Adrenal gland (tissue), 12 donors: ENCODE data around the gene GSX2. TPM values are rescaled to one million over a fixed set of nuclear protein-coding genes. Genes with fewer than 3 reads are reported as not detected.

Source experiments
- DNase-seq, 7 donors: peaks; one replicate each; pipeline ENCODE4 v3.0.0-alpha.2; 2019 to 2020
- H3K27ac ChIP-seq, 5 donors: fragments of 200-600 bp; sonication (generic) in 4 of 5; 1 replicate in 3 of 5; 2 replicates in 2 of 5; pipeline versions ENCODE4 v1.5.1 to v1.8.0; 2016 to 2020; ENCODE audit warnings: mild to moderate bottlenecking in 1 of 5
- H3K27me3 ChIP-seq: fragments of 200-600 bp; 2 replicates; pipeline ENCODE4 v1.8.0; 2021
- H3K36me3 ChIP-seq, 2 donors: fragments of 200-600 bp; replicated peaks in 1 of 2; 1 replicate in 1 of 2; 2 replicates in 1 of 2; pipeline versions ENCODE4 v1.5.1 to v1.8.0; 2018 to 2022
- H3K4me1 ChIP-seq, 2 donors: fragments of 200-600 bp; replicated peaks in 1 of 2; 1 replicate in 1 of 2; 2 replicates in 1 of 2; pipeline versions ENCODE4 v1.5.1 to v1.8.0; 2018 to 2021
- H3K4me3 ChIP-seq, 4 donors: fragments of 200-600 bp; sonication (generic) in 3 of 4; one replicate each; pipeline ENCODE4 v1.5.1; 2016 to 2018
- H3K9me3 ChIP-seq, 3 donors: fragments of 200-600 bp; sonication (generic) in 1 of 3; replicated peaks in 1 of 3; 1 replicate in 2 of 3; 2 replicates in 1 of 3; pipeline versions ENCODE4 v1.5.1 to v1.8.0; 2016 to 2021
- CTCF ChIP-seq, 6 experiments: fragments of 450-650 bp in 4 of 6; fragments of 200-600 bp in 2 of 6; sonication (generic) in 1 of 6; IDR thresholded peaks; 1 replicate in 5 of 6; 2 replicates in 1 of 6; pipeline versions ENCODE4 v1.5.1 to v1.8.0; 2016 to 2021; ENCODE audit warnings: antibody characterized with exemption in 6 of 6, mild to moderate bottlenecking in 2 of 6, moderate library complexity in 1 of 6
- POLR2A ChIP-seq, 2 donors: fragments of 450-650 bp; IDR thresholded peaks; one replicate each; pipeline ENCODE4 v1.6.1; 2017; ENCODE audit warnings: antibody characterized with exemption in 2 of 2, mild to moderate bottlenecking in 2 of 2, moderate library complexity in 1 of 2
- WGBS, 4 donors: extraction: QIAGEN DNeasy Blood & Tissue Kit in 2 of 4; methylation state at CpG; one replicate each; pipeline versions ENCODE4 v1.1.5 to v1.1.7; 2013 to 2017; 5-methylcytosine and 5-hydroxymethylcytosine counted together
- intact Hi-C, 2 donors: fragments of 100-400 bp; cut with DNase I; formaldehyde crosslinking; loops; one replicate each; pipeline versions ENCODE4 v1.14.1 to v1.15.0; 2022 to 2023
- polyA plus RNA-seq, 3 donors: library from polyadenylated mRNA; stranded (reverse); fragments of 200-250 nt in 2 of 3; fragments of 350-450 nt in 1 of 3; fragmentation: Illumina TruSeq in 1 of 3; extraction: RNeasy Lipid Tissue Mini Kit (QIAGEN cat#74804) in 1 of 3; gene quantifications; one replicate each; pipeline ENCODE4 v1.2.3, GENCODE V29; 2013 to 2014
- total RNA-seq, 9 donors: library from RNA; depleted of rRNA in 4 of 9; stranded (reverse); fragments of >200 nt in 4 of 9; fragments of 120-200 nt in 1 of 9; fragmentation: NEBNext Ultra II Directional in 1 of 9; extraction: Animal tissue kit (Norgen Biotek cat#: 25700) in 1 of 9; gene quantifications; one replicate each; pipeline versions ENCODE4 v1.1.0 to v1.2.4, GENCODE V29; 2013 to 2023
- donor health status: healthy with polysubstance abuse.
- donor health status: Bipolar disorder and iron deficiency.
- donor health status: DM: yes; HTN: yes; CAD: no.
- donor health status: DM: no; HTN: no; CAD: no.
- donor health status: DM: no; HTN: no; CAD: no.
- donor health status: DM: yes; HTN: yes; CAD: no.

Gene GSX2
- total and polyA plus RNA-seq, 12 donors, result not detected

DNA sequence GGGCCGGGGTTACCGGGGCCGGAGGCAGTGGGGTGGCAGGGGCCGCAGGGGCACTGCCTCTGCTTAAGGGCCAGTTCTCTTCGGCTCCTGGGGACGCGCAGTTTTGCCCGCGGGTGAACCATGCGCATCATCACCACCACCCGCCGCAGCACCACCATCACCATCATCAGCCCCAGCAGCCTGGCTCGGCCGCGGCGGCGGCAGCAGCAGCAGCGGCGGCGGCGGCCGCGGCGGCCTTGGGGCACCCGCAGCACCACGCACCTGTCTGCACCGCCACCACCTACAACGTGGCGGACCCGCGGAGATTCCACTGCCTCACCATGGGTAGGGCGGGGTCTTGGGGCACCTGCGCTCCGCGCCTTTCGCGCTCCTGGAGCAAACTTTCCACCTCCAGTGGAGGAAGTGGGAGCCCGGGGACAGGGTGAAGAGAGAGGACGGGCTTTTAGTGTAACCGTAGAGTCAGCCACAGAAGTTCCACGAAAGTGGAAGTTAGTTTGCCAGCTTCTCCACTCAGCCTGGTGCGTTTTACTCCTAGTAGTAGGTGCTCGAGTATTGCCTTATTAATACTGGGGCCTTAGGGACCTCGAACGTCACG lies 729 bp downstream of the GSX2 start:
- intact Hi-C loops, result no loop called here
- Histone ChIP-seq H3K36me3 (no peaks in the 10 kb centered on the region), H3K27ac (no peak overlapping the region), H3K9me3 (no peaks in the 10 kb centered on the region), H3K27me3 (peaks cover 60% of the 10 kb centered on the region), H3K4me3 (peak overlapping the region in 1 of 4 donors; percentile 41), H3K4me1 (peaks cover 20 to 32% of the 10 kb centered on the region in 2 donors)
- TF ChIP-seq CTCF (IDR thresholded peaks at IDR 0.05) (no peak), POLR2A (IDR thresholded peaks at IDR 0.05) (no peak)
- DNase-seq, result no peak
- 1% methylated on average over 33 to 46 of the region's 46 CpGs for WGBS, 4 donors

GRCh38 chr4:54101190-54102041 lies 1.5 kb downstream of the GSX2 start:
- H3K36me3 ChIP-seq, result no peaks in the 10 kb centered on the region
- H3K27ac ChIP-seq, result no peak overlapping the region
- DNase-seq, result no peak
- WGBS, 4 donors, result 3 to 9% (median 7%) methylated on average over 31 to 50 of the region's 50 CpGs
- H3K9me3 ChIP-seq, result no peaks in the 10 kb centered on the region
- peaks cover 20 to 32% of the 10 kb centered on the region in 2 donors for H3K4me1 ChIP-seq
- intact Hi-C loops, result no loop called here
- H3K4me3 ChIP-seq, result peak overlapping the region in 1 of 4 donors; percentile 41
- H3K27me3 ChIP-seq, result peaks cover 63% of the 10 kb centered on the region
- TF ChIP-seq CTCF (IDR thresholded peaks at IDR 0.05) (no peak), POLR2A (IDR thresholded peaks at IDR 0.05) (no peak)

- H3K36me3 ChIP-seq, result no peaks in the 10 kb centered on the region
- no peak for TF ChIP-seq CTCF (IDR thresholded peaks at IDR 0.05)
- H3K4me1 ChIP-seq, result peaks cover 20 to 32% of the 10 kb centered on the region in 2 donors
- intact Hi-C loops, result no loop called here
- no peak overlapping the region for H3K27ac ChIP-seq
- no peak for DNase-seq
- no peak overlapping the region for H3K4me3 ChIP-seq
- 37 to 46% (median 41%) methylated on average over 6 of the region's 6 CpGs for WGBS, 4 donors
- no peaks in the 10 kb centered on the region for H3K9me3 ChIP-seq
- H3K27me3 ChIP-seq, result peaks cover 63% of the 10 kb centered on the region
Measured at GRCh38 chr4:54102531-54103106, 2.7 kb downstream of the GSX2 start.

- no peaks in the 10 kb centered on the region for H3K36me3 ChIP-seq
- H3K27ac ChIP-seq, result peak overlapping the region in 1 of 5 donors; percentile 12
- TF ChIP-seq CTCF (IDR thresholded peaks at IDR 0.05), result no peak
- intact Hi-C loops, result no loop called here
- no peak overlapping the region for H3K4me3 ChIP-seq
- no peak for DNase-seq
- peaks cover 64% of the 10 kb centered on the region for H3K27me3 ChIP-seq
- 15 to 30% (median 21%) methylated on average over 8 of the region's 8 CpGs for WGBS, 4 donors
- no peaks in the 10 kb centered on the region for H3K9me3 ChIP-seq
- H3K4me1 ChIP-seq, result peaks cover 20 to 32% of the 10 kb centered on the region in 2 donors
Measured at GRCh38 chr4:54103190-54103574, 3.2 kb downstream of the GSX2 start.
